ENCODE data around the gene RAP1GAP. TPM values are rescaled to one million over a fixed set of nuclear protein-coding genes. Genes with fewer than 3 reads are reported as not detected.

The RAP1GAP gene
- total RNA-seq, 1 experiment from 2014 or later: 13.4 TPM

- Histone ChIP-seq H3K4me2 (ENCODE audit: low read length) (no peak overlapping the region), H3K79me2 (ENCODE audit: insufficient read depth, low read length) (no peaks in the 10 kb centered on the region), H3K27ac (ENCODE audit: low read depth, low read length) (no peak overlapping the region), H3K9me3 (ENCODE audit: control insufficient read depth in 1 of 2, insufficient read depth in 1 of 2, low read depth in 1 of 2, low read length in 2 of 2) (no peaks in the 10 kb centered on the region), H4K20me1 (ENCODE audit: insufficient read depth) (no peaks in the 10 kb centered on the region), H3K4me3 (replicated peaks in 1 of 2; ENCODE audit: low read depth in 1 of 2, low read length in 2 of 2) (no peak overlapping the region), H3K36me3 (ENCODE audit: control insufficient read depth in 1 of 2, insufficient read depth in 2 of 2, low read length in 2 of 2) (no peaks in the 10 kb centered on the region), H3K9me2 (ENCODE audit: insufficient read depth) (no peaks in the 10 kb centered on the region), H3K4me1 (ENCODE audit: control insufficient read depth in 1 of 2, insufficient read depth in 2 of 2, low read length in 2 of 2) (peaks cover 13 to 29% of the 10 kb centered on the region in 2 experiments), H3K9ac (ENCODE audit: low read length) (no peak overlapping the region), H3K27me3 (ENCODE audit: insufficient read depth, low read length) (no peaks in the 10 kb centered on the region), H2AFZ (ENCODE audit: low read depth, low read length, poor library complexity, severe bottlenecking) (no peak overlapping the region)
- intact Hi-C loops (cut with micrococcal nuclease): no loop called here
- DNase-seq (ENCODE audit: low read depth, low spot score) (no peak), ATAC-seq (no peak)
- ChIA-PET RAD21 (ENCODE audit: low non-redundant PET in 1 of 2, low total read pairs in 2 of 2, uncharacterized antibody in 2 of 2, unreplicated experiment in 2 of 2) (no interaction called here), CTCF (no interaction called here), POLR2A (no interaction called here)
- TF ChIP-seq ELF1 (IDR thresholded peaks at IDR 0.05; ENCODE audit: borderline replicate concordance, low read depth): no peak
- TF ChIP-seq YY1 (IDR thresholded peaks at IDR 0.05; ENCODE audit: extremely low read depth, insufficient replicate concordance, low read depth, low read length): no peak
- TF ChIP-seq ZBTB33 (IDR thresholded peaks at IDR 0.05; ENCODE audit: extremely low read depth, insufficient replicate concordance, low read length): no peak
- TF ChIP-seq POLR2AphosphoS5 (IDR thresholded peaks at IDR 0.05; ENCODE audit: low read depth, low read length): no peak
- no peak for TF ChIP-seq FOSL1 (IDR thresholded peaks at IDR 0.05; ENCODE audit: low read depth)
- TF ChIP-seq ZFX (IDR thresholded peaks at IDR 0.05): no peak
- TF ChIP-seq CEBPB (IDR thresholded peaks at IDR 0.05; ENCODE audit: low read depth): no peak
- TF ChIP-seq CBX3 (IDR thresholded peaks at IDR 0.05; ENCODE audit: low read depth): no peak
- TF ChIP-seq ATF3 (IDR thresholded peaks at IDR 0.05): no peak
- TF ChIP-seq, protein P1, sequence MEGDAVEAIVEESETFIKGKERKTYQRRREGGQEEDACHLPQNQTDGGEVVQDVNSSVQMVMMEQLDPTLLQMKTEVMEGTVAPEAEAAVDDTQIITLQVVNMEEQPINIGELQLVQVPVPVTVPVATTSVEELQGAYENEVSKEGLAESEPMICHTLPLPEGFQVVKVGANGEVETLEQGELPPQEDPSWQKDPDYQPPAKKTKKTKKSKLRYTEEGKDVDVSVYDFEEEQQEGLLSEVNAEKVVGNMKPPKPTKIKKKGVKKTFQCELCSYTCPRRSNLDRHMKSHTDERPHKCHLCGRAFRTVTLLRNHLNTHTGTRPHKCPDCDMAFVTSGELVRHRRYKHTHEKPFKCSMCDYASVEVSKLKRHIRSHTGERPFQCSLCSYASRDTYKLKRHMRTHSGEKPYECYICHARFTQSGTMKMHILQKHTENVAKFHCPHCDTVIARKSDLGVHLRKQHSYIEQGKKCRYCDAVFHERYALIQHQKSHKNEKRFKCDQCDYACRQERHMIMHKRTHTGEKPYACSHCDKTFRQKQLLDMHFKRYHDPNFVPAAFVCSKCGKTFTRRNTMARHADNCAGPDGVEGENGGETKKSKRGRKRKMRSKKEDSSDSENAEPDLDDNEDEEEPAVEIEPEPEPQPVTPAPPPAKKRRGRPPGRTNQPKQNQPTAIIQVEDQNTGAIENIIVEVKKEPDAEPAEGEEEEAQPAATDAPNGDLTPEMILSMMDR (IDR thresholded peaks at IDR 0.05 in 2 of 3, conservative IDR thresholded peaks at IDR 0.05 in 1 of 3; ENCODE audit: borderline replicate concordance in 1 of 3, insufficient read depth in 1 of 3, low read depth in 2 of 3, low read length in 2 of 3): no peak
- TF ChIP-seq SP1 (IDR thresholded peaks at IDR 0.05; ENCODE audit: low read depth): no peak
- no peak for TF ChIP-seq EZH2phosphoT487 (IDR thresholded peaks at IDR 0.05; ENCODE audit: borderline replicate concordance)
- BruUV-seq (replicated peaks): no TSS peak
These were observed 38.4 kb downstream of the RAP1GAP start for GRCh38 chr1:21630571-21631343.

Data from HCT116 (cell line).